Prostate gland (tissue), 2 donors: ENCODE data around the gene KATNB1. TPM values are rescaled to one million over a fixed set of nuclear protein-coding genes. Genes with fewer than 3 reads are reported as not detected.
A peak's percentile ranks its signal among the peaks of the same experiment; 100 is the strongest.

Experiments
- DNase-seq: peaks from one replicate; pipeline ENCODE4 v3.0.0-alpha.2; 2019; ENCODE audit warnings: low spot score
- H3K27ac ChIP-seq, 2 donors: fragments of 200-600 bp; sonication (generic); 2 replicates each; pipeline ENCODE4 v1.5.1; 2017 to 2019
- H3K27me3 ChIP-seq: fragments of 200-600 bp; sonication (generic); replicated peaks from 2 replicates; pipeline ENCODE4 v1.5.1; 2019; ENCODE audit not compliant: insufficient read depth
- H3K36me3 ChIP-seq, 2 donors: fragments of 200-600 bp; sonication (generic); 1 replicate in 1 of 2; 2 replicates in 1 of 2; pipeline versions ENCODE4 v1.5.1 to v1.8.1; 2017 to 2019
- H3K4me1 ChIP-seq: fragments of 200-600 bp; sonication (generic); replicated peaks from 2 replicates; pipeline ENCODE4 v1.5.1; 2019
- H3K4me3 ChIP-seq, 2 donors: fragments of 200-600 bp; sonication (generic); 2 replicates each; pipeline ENCODE4 v1.5.1; 2017 to 2019
- H3K9me3 ChIP-seq: fragments of 200-600 bp; sonication (generic); 2 replicates; pipeline ENCODE4 v1.5.1; 2017
- POLR2A ChIP-seq: fragments of 450-650 bp; IDR thresholded peaks from one replicate; pipeline ENCODE4 v1.6.1; 2016; ENCODE audit warnings: antibody characterized with exemption, mild to moderate bottlenecking
- POLR2AphosphoS5 ChIP-seq: sonication (generic); formaldehyde crosslinking; IDR thresholded peaks from one replicate; pipeline ENCODE4 v1.6.1; 2017; ENCODE audit warnings: antibody characterized with exemption
- WGBS: methylation state at CpG from one replicate; pipeline ENCODE4 v1.1.5; 2018; 5-methylcytosine and 5-hydroxymethylcytosine counted together
- intact Hi-C: fragments of 100-400 bp; cut with DNase I; formaldehyde crosslinking; loops from one replicate; pipeline ENCODE4 v1.14.2; 2022
- total RNA-seq, 2 donors: library from RNA; depleted of rRNA; stranded (reverse); fragments of >200 nt; gene quantifications; one replicate each; pipeline ENCODE4 v1.1.0, GENCODE V29; 2016
- TF ChIP-seq, protein P1 (sequence below), 4 experiments: fragments of 200-600 bp in 2 of 4; fragments of 450-650 bp in 2 of 4; sonication (generic) in 2 of 4; IDR thresholded peaks; 1 replicate in 3 of 4; 2 replicates in 1 of 4; pipeline ENCODE4 v1.5.1; 2016 to 2019; ENCODE audit warnings: antibody characterized with exemption in 4 of 4, mild to moderate bottlenecking in 2 of 4, moderate library complexity in 2 of 4

KATNB1 gene
- total RNA-seq, 2 donors from 2014 or later = 22.7 to 30.2 TPM

DNA sequence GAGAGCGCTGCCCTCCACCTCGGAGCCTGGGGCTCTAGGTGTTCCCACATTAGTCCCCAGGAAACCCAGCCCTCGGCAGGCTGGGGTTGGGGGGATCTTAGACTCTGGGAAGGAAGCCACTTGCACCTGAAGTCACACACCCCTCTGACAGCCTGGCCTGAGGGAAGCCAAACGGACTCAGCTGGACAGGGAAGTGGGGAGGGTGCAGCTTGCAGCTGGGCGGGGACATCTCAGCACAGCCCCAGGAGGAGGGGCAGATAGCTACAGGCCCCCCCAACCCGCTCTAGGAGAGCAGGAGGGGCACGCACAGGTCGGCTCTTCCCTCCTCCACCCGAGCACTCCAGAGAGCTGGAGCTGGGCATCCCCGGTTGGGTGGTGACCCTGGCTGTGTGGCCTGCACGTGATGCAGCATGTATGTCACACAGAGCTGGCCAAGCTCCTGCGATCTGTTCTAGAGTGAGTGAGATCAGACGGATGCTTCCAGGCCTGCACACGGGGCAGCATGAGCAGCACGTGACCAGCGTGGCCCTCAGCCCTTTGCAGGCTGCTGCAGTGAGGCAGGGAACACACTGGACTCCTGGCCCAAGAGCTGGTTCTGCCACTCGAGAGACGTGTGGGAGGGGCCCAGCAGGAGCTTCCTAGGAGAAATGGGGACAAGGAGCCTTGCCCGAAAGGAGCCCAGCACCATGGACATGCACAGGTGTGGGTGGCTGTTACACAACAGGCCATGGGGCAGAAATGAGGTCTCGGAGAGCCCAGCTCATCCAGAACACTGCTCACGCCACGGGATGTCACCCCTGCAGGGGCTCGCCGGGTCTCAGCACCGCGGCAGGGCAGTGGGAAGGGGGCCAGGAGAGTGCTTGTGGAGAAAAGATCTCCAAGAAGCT lies 51.3 kb downstream of the KATNB1 start:
- TF ChIP-seq POLR2AphosphoS5 = peak; percentile 59
- TF ChIP-seq, protein P1, sequence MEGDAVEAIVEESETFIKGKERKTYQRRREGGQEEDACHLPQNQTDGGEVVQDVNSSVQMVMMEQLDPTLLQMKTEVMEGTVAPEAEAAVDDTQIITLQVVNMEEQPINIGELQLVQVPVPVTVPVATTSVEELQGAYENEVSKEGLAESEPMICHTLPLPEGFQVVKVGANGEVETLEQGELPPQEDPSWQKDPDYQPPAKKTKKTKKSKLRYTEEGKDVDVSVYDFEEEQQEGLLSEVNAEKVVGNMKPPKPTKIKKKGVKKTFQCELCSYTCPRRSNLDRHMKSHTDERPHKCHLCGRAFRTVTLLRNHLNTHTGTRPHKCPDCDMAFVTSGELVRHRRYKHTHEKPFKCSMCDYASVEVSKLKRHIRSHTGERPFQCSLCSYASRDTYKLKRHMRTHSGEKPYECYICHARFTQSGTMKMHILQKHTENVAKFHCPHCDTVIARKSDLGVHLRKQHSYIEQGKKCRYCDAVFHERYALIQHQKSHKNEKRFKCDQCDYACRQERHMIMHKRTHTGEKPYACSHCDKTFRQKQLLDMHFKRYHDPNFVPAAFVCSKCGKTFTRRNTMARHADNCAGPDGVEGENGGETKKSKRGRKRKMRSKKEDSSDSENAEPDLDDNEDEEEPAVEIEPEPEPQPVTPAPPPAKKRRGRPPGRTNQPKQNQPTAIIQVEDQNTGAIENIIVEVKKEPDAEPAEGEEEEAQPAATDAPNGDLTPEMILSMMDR (IDR thresholded peaks at IDR 0.05) = no peak
- Histone ChIP-seq H3K36me3 (no peaks in the 10 kb centered on the region), H3K4me3 (no peak overlapping the region), H3K4me1 (no peaks in the 10 kb centered on the region), H3K27ac (peak overlapping the region in 1 of 2 donors; percentile 35), H3K9me3 (no peaks in the 10 kb centered on the region), H3K27me3 (no peaks in the 10 kb centered on the region)
- no peak for DNase-seq
- intact Hi-C loops = no loop called here
- WGBS = 60% methylated on average over 26 of the region's 26 CpGs

DNA sequence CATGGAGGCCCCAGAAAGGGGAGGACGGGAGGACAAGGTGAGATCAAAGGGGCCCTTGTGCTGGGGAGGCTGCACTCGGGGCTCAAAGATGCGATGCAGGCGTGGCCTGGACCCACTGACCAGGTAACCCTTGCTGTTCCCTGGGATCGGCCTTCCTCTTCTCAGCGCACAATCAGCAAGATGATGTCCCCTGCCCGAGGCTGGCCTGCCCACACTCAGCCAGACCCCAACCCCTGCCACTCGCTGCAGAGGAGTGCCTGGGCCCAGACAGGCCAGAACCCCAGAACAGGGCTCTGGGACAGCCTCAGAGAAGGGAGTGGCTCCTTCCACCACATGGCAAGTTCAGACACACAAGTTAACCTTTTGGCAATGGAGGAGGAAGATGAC lies 51.9 kb downstream of the KATNB1 start:
- Histone ChIP-seq H3K9me3 (no peaks in the 10 kb centered on the region), H3K27me3 (no peaks in the 10 kb centered on the region), H3K27ac (peak overlapping the region in 1 of 2 donors; percentile 35), H3K4me1 (no peaks in the 10 kb centered on the region), H3K4me3 (no peak overlapping the region), H3K36me3 (no peaks in the 10 kb centered on the region)
- DNase-seq = no peak
- intact Hi-C loops = no loop called here
- TF ChIP-seq, protein P1 (IDR thresholded peaks at IDR 0.05) = no peak
- 72% methylated on average over 8 of the region's 8 CpGs for WGBS

GRCh38 chr16:57788252-57788841 lies 52.8 kb downstream of the KATNB1 start:
- no peak for DNase-seq
- H3K4me3 ChIP-seq = no peak overlapping the region
- H3K36me3 ChIP-seq = no peaks in the 10 kb centered on the region
- intact Hi-C loops = no loop called here
- no peak for TF ChIP-seq POLR2A
- TF ChIP-seq POLR2AphosphoS5 = no peak
- TF ChIP-seq, protein P1 (IDR thresholded peaks at IDR 0.05) = no peak
- no peak overlapping the region for H3K27ac ChIP-seq
- H3K27me3 ChIP-seq = no peaks in the 10 kb centered on the region
- 52% methylated on average over 17 of the region's 17 CpGs for WGBS
- no peaks in the 10 kb centered on the region for H3K4me1 ChIP-seq
- H3K9me3 ChIP-seq = no peaks in the 10 kb centered on the region

GRCh38 chr16:57788951-57789350 lies 53.4 kb downstream of the KATNB1 start:
- no peak overlapping the region for H3K27ac ChIP-seq
- DNase-seq = no peak
- no peaks in the 10 kb centered on the region for H3K4me1 ChIP-seq
- no peaks in the 10 kb centered on the region for H3K27me3 ChIP-seq
- no peaks in the 10 kb centered on the region for H3K36me3 ChIP-seq
- H3K4me3 ChIP-seq = no peak overlapping the region
- H3K9me3 ChIP-seq = no peaks in the 10 kb centered on the region
- TF ChIP-seq POLR2A = no peak
- TF ChIP-seq, protein P1 (IDR thresholded peaks at IDR 0.05) = no peak
- TF ChIP-seq POLR2AphosphoS5 = no peak
- intact Hi-C loops = no loop called here
- 87% methylated on average over 12 of the region's 12 CpGs for WGBS
